ENCODE results near the gene TRIM66.

- TF ChIP-seq CTCF (conservative IDR thresholded peaks at IDR 0.05; ENCODE audit: low read length): no peak
- TF ChIP-seq EZH2phosphoT487 (IDR thresholded peaks at IDR 0.05; ENCODE audit: borderline replicate concordance, low read depth, low read length): no peak
Observed at GRCh38 chr11:8598506-8598905, 84.0 kb downstream of the TRIM66 start.
